GM21786 (cell line): ENCODE measurements around the gene NDUFB10.
A peak's percentile ranks its signal among the peaks of the same experiment; 100 is the strongest.
"Not testable (repeated sequence)": the region's sequence is repeated elsewhere in the genome, so short reads cannot be mapped to it uniquely, and the experiment has no call there.

Experiments used
- ATAC-seq: cut with Tn5 transposase; IDR thresholded peaks from one replicate; pipeline ENCODE4 v1.9.1; 2021; ENCODE audit not compliant: unreplicated experiment

NDUFB10 gene

GRCh38 chr16:1959269-1960039 lies at the start of gene NDUFB10:
Gene NDUFB10, plus strand, starts transcription at chr16:1959538. Its CDS starts 87 bp downstream, at chr16:1959625.
- ATAC-seq: peak; percentile 62

DNA sequence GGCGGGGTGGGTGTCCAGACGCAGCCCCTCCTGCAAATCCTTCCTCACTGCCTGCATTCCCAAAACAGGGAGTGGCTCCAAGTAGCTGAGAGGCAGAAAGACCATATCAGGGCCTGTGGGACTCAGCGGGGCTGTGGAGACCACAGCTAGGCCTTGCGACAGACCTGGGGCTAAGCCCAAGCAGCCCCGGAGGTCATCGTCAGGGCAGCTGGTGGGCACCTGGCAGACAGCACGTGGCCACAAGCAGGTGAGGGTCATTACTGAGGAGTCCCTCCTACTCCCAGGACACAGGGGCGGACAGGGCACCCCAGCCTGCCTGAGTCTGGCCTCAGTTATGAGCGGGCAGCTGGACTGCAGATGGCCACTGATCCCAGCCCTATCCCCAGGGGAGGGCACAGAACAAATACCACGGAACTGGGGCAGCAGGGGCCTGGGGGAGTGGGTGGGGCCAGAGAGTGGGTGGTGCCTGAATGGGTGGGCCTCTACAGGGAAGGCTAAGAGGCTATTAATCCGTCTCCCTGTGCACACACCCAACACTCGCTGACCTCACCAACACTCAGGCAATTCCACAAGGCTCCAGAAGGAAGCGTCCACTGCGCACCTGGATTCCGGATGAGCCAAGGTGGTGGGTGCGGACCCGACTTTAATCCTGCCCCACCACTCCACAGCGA lies 49.6 kb upstream of the NDUFB10 start:
- no peak for ATAC-seq

DNA sequence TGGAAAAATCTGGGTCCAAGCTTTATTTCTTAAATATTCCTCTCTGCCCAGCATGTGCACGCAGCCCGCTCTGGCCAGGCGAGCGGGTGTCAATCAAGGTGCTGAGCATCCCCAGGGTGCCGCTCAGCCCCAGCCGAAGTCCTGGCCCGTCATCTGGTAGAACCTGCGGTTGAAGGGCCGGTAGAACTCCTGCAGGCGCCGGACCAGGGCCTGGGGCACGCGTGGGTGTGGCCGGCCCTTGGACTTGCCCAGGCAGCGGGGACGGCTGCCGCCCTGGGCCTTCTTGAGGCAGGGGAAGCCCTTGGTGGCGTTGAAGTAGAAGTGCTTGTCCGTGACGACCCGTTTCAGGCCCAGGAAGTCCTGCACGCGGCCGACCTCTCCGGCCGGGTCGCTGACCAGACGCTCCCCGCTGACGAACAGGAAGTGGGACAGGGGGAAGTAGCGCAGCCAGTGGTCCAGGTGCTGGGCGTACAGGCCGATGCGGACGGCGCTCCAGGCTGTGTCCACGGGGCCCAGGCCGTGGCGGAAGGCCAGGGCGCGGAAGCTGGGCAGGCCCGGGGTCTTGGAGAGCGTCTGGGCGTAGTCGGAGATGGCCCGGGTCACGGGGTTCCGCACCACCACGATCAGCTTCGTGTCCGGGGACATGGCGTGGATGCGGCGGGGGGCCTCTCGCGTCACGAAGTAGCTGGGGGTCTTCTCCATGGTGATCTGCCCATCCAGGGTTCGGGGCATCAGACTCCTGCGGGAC lies 47.7 kb upstream of the NDUFB10 start:
- no peak for ATAC-seq

DNA sequence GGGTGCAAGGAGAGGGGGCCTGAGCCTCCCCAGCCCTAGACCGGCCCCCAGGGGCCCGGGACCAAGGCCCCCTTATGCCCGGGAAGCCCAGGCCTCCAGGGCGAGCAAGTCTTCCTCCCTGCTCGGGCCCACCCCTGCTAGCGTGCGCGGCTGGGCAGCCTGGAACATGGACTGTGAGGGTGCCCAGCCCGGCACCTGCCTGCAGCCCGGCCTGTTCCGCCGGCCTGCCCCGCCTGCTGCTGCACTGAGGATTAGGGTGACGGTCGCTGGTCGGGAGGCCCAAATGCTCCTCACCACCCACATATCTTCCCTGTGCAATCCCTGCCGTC lies 47.2 kb upstream of the NDUFB10 start:
- no peak for ATAC-seq

DNA sequence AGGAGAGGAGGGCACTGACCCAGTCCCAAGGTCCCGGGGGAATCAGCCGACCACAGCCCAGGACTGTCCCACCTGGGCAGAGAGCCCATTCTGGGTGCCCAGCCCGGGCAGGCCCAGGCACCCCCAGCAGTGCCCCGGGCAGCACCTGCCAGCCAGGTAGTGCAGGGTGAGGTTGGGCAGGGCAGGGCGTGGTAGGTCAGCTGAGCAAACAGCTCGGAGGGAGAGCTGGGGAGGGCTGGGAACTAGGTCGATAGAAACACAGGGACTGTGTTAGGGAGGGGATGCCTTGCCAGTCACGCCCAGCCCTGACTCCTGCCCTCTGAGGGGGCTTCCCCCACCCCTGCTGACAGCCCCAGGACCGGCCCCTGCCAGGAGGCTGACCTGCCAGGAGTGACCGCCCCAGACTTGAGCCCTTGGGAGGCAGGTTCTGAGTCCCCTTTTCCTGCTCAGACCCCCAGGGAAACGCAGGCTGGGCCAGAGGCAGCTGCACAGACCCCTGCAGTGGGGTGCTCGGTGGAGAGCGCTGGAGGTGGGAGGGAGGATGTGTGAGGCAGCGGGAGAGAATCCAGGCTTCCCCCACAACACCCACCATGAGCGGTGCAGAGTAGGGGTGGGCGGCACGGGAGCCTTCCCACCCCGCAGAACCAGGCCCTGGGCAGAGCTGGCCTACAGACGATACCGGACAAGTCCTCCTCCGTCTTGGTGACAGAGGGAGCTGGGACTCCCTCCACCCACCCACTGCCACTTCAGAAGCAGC lies 45.8 kb upstream of the NDUFB10 start:
- ATAC-seq: no peak

- ATAC-seq: no peak
Observed at GRCh38 chr16:1914084-1914608, 45.2 kb upstream of the NDUFB10 start.

DNA sequence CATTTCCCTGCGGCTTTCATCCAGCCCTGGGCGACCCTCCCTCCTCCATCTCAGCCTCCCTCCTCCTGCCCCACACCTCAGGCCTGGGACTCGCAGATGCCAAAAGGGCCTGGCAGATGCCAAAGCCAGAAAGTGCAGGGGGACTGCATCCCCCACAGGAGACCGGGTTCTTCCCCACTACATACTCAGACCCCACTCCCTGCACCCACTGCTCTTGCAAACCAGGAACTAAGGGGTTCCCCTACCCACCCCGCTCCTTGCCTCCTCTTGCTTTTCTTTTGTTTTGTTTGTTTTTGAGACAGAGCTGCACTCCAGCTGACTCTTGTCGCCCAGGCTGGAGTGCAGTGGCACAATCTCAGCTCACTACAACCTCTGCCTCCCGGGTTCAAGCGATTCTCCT lies 44.4 kb upstream of the NDUFB10 start:
- ATAC-seq: no peak

DNA sequence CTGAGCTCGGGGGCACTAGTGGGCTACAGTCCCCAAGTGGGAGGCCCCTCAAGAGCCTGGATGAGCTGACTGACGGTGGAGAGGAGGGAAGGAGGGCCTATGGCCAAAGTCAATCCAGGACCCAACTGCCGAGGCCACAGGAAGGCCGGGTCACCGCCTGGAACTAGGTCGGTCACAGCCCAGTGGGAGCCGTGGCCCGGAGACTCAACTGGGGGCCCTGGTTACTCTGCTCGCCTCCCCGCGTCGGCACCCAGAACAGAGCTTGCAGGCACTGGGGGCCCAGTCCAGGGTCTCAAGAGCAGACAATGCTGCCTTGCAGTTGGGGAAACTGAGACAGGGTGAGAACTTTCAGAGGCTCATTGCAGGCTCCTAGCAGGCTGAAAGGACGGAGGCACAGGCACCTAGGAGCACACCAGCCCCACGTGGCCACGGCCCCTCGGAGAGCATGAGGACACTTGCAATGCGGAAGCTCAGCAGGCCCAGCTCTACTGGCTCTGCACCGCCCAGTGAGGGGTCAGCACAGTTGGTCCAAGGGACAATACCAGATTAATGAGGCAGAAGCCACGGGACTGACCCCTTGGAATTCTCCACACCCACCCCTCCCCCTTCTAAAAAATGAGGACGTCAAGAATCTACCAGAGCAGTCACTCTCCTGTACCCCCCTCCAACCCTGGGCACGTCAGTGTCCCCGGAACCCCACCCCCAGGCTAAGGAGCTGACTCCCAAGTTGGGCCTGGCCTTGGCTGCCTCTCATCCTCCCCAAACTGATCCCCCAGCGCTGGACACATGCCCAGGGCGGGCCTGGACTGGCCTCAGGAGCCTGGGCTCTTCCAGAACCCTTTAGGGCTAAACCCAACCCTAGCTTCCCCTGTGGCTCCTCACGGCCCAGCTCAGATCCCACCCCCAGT lies 43.4 kb upstream of the NDUFB10 start:
- ATAC-seq: no peak

GRCh38 chr16:1916640-1916990 lies 42.7 kb upstream of the NDUFB10 start:
- ATAC-seq: no peak

DNA sequence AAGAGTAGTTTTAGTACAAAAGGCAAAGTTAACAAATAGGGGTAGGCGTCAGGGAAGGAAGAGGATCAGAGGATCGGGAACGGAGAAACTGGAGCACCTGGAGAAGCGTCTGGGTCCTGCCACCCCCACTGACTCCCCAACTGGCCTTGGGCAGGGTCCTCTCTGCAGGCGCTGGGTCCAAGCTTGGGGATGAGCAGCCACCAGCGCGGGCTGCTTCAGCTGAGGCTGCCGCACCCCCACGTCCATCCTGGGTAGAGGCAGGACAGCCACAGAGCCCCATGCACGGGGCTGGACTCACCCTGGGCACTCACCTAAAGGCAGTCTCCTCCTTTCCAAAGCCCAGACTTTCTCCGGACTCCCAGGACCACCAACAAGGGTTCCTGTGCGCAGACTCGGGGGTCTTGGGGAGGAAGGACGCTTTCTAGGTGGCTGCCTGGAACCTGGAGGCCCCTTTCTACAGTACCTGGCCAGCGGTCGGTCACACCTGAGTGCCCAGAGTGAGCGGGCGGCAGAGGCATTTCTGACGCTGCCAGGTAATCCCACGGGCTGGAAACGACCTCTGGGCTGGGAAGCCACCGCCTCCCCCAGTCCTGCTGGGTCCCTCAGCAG lies 42.2 kb upstream of the NDUFB10 start:
- no peak for ATAC-seq

DNA sequence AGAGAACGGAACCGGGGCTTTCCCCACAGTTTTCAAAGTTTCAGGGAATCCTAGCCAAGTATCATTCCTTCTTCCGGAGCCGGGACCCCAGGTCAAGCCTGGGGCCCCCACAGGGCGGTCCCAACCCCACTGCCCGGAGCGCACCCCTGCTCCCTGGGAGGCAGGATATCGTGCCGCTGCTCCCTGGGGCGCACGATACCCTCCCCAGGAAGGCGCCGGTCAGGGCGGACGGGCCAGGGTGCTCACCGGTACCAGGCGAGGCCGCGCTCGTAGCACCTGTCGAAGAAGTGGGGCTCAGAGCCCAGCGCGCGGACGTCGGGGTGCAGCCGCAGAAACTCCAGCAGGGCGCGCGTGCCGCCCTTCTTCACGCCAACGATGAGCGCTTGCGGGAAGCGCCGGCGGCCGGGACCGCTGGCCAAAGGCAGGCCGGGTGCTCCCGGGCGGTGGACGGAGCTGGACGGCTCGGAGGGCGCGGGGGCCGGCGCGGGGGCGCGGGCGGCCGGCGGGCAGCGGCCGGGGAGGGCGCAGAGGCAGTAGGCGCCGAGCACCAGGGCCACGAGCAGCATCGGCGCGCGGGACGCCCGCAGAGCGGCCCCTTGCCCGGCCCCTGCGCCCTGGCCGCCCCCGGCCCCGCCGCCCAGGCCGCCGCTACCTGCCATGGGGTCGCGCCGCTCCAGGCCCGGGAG lies 41.5 kb upstream of the NDUFB10 start:
- no peak for ATAC-seq

DNA sequence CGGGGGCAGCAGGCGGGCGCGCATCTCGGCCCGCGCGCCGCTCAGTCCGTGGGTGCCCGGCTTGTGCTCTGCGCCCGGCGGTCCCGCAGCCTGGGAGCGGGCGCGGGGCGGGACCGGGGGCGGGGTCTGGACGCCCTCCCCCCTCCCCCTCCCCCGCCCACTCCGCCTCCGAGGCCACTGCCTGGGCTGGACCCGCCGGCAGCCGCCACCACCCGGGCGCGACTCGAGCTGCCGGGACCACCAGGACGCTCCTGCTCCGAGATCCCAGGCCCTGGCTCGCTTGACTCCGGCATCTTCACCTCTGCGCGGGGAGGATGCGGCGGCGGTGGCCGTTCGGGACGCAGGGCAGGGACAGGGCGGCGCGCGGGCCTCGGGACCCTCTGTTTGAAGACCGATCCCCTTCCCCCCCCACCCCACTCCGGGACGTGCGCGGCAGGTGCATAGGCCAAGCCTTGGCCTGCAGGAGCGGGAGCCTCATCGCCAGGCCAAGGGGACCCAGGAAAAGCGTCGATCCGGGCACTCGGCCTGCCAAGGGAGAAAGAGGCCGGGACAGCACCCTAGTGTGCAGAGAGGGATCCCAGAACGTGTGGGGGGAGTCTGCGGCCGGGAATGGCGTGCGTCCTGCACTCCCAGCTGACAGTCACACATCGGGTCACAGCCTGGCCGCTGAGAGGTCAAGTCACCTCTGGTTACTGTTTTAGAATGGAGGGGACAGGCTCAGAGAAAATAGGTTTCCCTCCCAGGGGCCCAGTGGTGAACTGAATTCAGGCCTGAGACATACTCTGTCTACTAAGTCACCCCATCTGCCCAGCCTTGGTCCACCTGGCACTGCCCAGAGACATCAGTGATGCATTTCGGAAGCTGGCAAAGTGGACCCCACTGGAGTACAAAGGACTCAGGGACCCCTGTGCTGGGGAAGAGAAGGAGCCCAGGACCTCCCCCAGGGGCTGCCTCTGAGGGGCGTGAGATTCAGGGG lies 40.7 kb upstream of the NDUFB10 start, which contains the start of gene HS3ST6:
Gene HS3ST6 (minus strand): TSS at position 65 of the 976 bp plus-strand sequence. CDS start 92 bp downstream, outside the sequence.
- no peak for ATAC-seq

- no peak for ATAC-seq
Observed at GRCh38 chr16:1919327-1919998, 39.9 kb upstream of the NDUFB10 start.

DNA sequence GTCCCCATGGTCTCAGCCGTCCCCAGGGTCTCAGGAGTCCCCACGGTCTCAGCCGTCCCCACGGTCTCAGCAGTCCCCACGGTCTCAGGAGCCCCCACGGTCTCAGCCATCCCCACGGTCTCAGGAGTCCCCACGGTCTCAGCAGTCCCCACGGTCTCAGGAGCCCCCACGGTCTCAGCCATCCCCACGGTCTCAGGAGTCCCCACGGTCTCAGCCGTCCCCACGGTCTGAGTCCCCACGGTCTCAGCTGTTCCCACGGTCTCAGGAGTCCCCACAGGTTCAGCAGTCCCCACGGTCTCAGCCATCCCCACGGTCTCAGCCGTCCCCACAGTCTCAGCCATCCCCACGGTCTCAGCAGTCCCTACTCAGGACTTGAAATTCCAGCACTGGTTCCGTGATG lies 39.2 kb upstream of the NDUFB10 start:
- ATAC-seq: not testable (repeated sequence)

DNA sequence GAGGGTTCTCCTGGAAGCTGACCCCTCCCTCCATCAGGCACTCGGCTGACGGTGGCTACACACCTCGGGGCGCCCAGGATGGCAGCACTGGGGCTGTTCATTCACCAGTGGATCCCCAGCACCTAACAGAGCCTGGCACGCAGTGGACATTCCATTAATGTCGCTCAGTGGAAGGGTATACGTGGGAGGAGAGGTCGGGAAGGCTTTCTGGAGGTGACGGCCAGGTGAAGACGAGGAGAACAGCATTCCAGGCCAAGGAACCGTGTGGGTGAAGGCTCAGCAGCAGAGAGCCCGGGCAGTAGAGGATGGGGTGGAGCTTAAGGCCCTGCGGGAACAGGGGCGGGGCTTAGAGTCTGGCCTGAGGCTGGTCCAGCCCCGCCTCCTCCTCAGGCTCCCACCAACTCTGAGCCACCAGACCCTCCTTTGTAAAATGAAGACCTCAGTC lies 38.6 kb upstream of the NDUFB10 start:
- no peak for ATAC-seq

DNA sequence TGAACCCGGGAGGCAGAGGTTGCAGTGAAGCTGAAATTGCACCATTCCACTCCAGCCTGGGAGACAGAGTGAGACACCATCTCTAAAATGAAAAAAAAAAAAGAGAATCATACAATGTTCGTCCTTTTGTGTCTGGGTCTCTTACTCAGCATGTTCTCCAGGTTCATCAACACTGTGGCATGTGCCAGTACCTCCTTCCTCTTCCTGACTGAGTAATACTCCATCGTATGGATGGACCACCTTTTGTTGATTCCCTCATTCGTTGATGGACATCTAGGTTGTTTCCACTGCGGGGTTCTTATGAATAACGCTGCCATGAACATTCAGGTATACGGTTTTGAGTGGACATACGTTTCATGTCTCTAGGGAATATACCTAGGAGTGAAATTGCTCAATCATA lies 37.0 kb upstream of the NDUFB10 start:
- no peak for ATAC-seq
